ENCODE data around the gene EAPP.
"Not testable (repeated sequence)": the region's sequence is repeated elsewhere in the genome, so short reads cannot be mapped to it uniquely, and the experiment has no call there.

EAPP gene

GRCh38 chr14:34537677-34538009 is 1.9 kb downstream of the EAPP start:
- no peak for DNase-seq

DNA sequence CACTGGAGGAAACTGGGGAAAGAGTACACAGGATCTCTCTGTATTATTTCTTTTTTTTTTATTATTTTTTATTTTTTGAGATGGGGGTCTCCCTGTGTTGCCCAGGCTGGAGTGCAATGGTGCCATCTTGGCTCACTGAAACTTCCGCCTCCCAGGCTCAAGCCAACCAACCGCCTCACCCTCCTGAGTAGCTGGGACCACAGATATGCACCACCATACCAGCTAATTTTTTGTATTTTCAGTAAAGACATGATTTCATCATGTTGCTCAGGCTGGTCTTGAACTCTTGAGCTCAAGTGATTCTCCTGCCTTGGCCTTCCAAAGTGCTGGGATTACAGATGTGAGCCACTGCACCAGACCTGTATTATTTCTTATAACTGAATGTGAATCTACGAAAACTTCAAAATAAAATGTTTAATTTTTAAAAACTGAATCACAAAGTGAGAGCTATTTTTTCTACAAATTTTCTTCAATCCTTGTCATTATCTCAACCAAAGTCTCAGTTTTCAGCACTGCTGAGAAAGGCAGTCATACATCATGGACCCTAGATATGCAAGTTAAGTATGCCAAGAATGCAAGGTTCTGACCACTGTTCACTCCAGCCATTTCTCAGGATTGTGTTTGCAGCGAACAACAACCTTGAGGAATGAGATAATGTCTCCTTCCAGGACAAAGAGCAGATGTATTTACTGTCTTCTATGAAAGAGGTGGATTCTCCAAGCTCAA is 2.4 kb downstream of the EAPP start:
- no peak for DNase-seq

DNA sequence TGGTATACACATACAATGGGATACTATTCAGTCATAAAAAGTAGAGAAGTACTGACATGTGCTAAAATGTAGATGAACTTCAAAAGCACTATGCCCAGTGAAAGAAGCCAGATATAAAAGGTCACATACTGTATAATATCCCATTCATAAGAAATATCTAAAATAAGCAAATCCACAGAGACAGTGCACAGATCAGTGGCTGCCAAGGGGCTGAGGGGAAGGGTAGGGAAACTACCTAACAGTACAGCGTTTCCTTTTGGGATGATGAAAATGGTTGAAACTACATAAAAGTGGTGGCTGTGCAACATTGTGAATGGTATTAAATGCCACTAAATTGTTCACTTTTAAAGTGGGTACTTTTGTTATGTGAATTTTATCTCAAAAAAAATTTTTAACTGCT is 11.9 kb downstream of the EAPP start:
- no peak for DNase-seq

GRCh38 chr14:34524216-34524615 is 15.3 kb downstream of the EAPP start:
- DNase-seq: not testable (repeated sequence)

- no peak for DNase-seq
These were observed 17.0 kb downstream of the EAPP start for GRCh38 chr14:34522496-34522895.

- DNase-seq: not testable (repeated sequence)
These were observed 18.4 kb downstream of the EAPP start for GRCh38 chr14:34521071-34521470.

GRCh38 chr14:34520304-34520970 is 19.1 kb downstream of the EAPP start:
- not testable (repeated sequence) for DNase-seq

- no peak for DNase-seq
These were observed 31.6 kb downstream of the EAPP start for GRCh38 chr14:34507884-34508283.

- DNase-seq: peak; percentile 3
These were observed 32.0 kb downstream of the EAPP start for GRCh38 chr14:34507459-34507858.

DNA sequence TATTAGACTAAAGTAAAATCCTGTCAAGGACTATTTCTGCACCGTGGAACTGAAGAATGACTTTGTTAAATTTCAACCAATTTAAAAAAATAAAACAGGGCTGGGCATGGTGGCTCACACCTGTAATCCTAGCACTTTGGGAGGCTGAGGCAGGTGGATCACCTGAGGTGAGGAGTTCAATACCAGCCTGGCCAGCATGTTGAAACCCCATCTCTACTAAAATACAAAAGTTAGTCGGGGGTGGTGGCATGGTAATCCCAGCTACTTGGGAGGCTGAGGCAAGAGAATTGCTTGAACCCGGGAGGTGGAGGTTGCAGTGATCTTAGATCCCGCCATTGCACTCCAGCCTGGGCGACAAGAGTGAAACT is 34.4 kb downstream of the EAPP start:
- not testable (repeated sequence) for DNase-seq

GRCh38 chr14:34504027-34504426 is 35.5 kb downstream of the EAPP start:
- not testable (repeated sequence) for DNase-seq

DNA sequence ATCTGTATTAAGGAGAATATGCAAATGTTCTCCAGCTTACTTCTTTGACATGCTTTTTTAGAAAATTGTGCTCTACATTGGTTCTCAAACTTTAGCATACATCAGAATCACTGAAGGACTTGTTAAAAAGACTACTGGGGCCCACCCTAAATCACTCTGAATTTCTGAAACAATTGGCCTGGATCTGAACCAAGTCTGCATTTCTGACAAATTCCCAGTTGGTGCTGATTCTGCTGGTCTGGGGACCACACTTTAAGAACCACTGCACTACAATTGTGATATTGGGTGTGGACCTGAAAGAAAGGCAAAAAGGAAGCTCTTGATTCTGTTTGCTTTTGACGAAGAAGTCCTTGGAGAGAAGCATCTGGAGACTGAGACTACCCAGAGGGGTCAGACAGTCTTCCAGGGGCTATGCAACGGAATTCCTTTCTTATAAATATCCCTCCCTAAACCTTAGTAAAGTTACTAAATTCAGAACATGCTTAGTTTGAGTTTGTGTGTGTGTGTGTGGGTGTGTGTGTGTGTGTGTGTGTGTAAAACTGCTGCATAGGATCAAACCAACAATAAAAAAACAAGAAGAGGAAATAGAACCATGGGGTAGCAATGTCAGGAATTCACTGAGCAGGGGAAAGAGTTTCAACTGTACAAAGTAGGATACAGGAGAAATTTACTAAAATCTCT is 36.8 kb downstream of the EAPP start:
- DNase-seq: no peak

DNA sequence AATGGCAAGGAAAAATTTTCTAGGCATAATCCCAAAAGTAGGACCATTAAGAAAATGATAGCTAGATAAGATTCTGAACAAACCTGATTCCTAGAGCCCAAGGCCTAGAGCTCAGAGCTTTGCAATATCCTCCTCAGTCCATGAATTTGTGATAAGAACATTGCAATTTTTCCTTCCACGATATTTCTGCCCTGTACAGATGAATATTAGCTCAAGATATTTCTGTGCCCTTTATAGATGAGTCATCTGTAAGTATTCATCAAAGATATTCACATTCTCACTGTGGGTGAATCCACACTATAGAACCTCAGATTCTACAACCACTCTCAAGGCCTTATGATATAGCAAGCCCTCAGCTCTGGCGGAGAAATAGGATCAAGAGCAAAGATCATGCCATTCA is 37.5 kb downstream of the EAPP start:
- no peak for DNase-seq

GRCh38 chr14:34501004-34501580 is 38.4 kb downstream of the EAPP start:
- DNase-seq: no peak

GRCh38 chr14:34498684-34499412 is 40.7 kb downstream of the EAPP start:
- DNase-seq: peak; percentile 73

- DNase-seq: peak; percentile 34
These were observed 42.6 kb downstream of the EAPP start for GRCh38 chr14:34496679-34497513.

GRCh38 chr14:34496007-34496678 is 43.4 kb downstream of the EAPP start:
- no peak for DNase-seq

DNA sequence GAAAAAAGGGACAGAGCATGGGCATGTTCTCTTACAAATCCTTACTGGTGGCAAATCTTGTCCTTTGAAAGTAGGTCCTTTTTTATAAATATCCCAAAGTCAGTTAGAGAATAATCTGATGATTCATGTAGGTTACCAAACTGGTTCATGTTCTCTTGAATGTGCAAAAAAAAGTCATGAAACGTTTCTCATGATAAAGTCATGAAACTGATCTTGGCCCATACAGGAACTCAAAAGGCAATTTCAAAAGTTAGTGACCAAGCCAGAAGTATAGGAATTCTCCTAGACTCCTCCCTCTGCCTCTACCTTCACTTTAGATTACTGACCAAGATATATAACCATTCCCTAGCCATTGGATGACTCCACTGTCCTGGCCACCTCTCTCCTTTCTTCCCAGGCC is 50.2 kb downstream of the EAPP start:
- no peak for DNase-seq

- no peak for DNase-seq
These were observed 51.0 kb downstream of the EAPP start for GRCh38 chr14:34488528-34488927.

DNA sequence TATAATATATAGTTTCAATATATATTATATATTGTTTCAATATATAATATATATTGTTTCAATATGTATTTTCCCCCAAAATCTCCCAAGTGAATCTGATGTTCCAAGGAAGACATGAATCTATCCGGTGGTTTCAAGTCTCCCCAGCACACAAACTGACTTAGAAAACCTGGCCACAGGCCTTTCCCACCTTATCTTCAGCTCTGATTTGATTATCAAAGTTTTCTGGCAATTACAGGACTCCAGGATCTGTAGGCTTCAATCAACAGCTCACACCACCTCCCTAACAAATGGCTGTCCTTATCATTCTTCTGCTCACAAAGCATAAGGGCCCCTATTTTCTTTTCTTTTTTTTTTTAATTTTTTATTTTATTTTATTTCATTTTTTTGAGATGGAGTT is 54.8 kb downstream of the EAPP start:
- no peak for DNase-seq

- no peak for DNase-seq
These were observed 57.0 kb downstream of the EAPP start for GRCh38 chr14:34482463-34482862.

GRCh38 chr14:34479694-34480093 is 59.8 kb downstream of the EAPP start:
- no peak for DNase-seq

Data from DMS53 (cell line).